Neuron (in vitro differentiated cells): ENCODE data around the gene OR10K1.
"Not testable (repeated sequence)": the region's sequence is repeated elsewhere in the genome, so short reads cannot be mapped to it uniquely, and the experiment has no call there.

Source experiments
- H2AFZ ChIP-seq: one replicate; pipeline ENCODE4 v1.6.1; 2013; ENCODE audit warnings: low read depth, mild to moderate bottlenecking, inconsistent platforms, low read length, moderate library complexity
- H3K27me3 ChIP-seq: one replicate; pipeline ENCODE4 v1.6.1; 2013; ENCODE audit warnings: low read length; ENCODE audit not compliant: insufficient read depth
- H3K36me3 ChIP-seq: one replicate; pipeline ENCODE4 v1.6.1; 2013; ENCODE audit warnings: low read length; ENCODE audit not compliant: insufficient read depth
- H3K4me1 ChIP-seq: one replicate; pipeline ENCODE4 v1.6.1; 2013; ENCODE audit warnings: low read length; ENCODE audit not compliant: insufficient read depth
- H3K4me3 ChIP-seq: 2 replicates; pipeline ENCODE4 v1.5.1; 2013; ENCODE audit warnings: mild to moderate bottlenecking, low read length, moderate library complexity
- H3K9me3 ChIP-seq: one replicate; pipeline ENCODE4 v1.6.1; 2013; ENCODE audit warnings: low read length

OR10K1 gene

GRCh38 chr1:158461534-158461933 lies at the start of gene OR10K1:
TSS of gene OR10K1 (plus strand) at chr1:158461834. CDS start at chr1:158465562, 3,728 bp downstream.
- Histone ChIP-seq H3K4me3 (no peak within 1 kb of the TSS), H3K4me1 (no peaks in the 10 kb centered on the region), H3K27me3 (no peaks in the 10 kb centered on the region), H3K9me3 (no peaks in the 10 kb centered on the region), H3K36me3 (no peaks in the 10 kb centered on the region), H2AFZ (no peak within 1 kb of the TSS)

GRCh38 chr1:158414651-158415345 lies 46.8 kb upstream of the OR10K1 start:
- Histone ChIP-seq H3K36me3 (no peaks in the 10 kb centered on the region), H3K4me1 (no peaks in the 10 kb centered on the region), H2AFZ (no peak overlapping the region), H3K4me3 (no peak overlapping the region), H3K27me3 (no peaks in the 10 kb centered on the region), H3K9me3 (no peaks in the 10 kb centered on the region)

- peaks cover 9% of the 10 kb centered on the region for H3K4me1 ChIP-seq
- no peak overlapping the region for H2AFZ ChIP-seq
- no peaks in the 10 kb centered on the region for H3K27me3 ChIP-seq
- no peaks in the 10 kb centered on the region for H3K9me3 ChIP-seq
- no peaks in the 10 kb centered on the region for H3K36me3 ChIP-seq
- no peak overlapping the region for H3K4me3 ChIP-seq
Measured at GRCh38 chr1:158417586-158417985, 44.0 kb upstream of the OR10K1 start.

- H3K9me3 ChIP-seq, result no peaks in the 10 kb centered on the region
- H3K36me3 ChIP-seq, result no peaks in the 10 kb centered on the region
- no peaks in the 10 kb centered on the region for H3K27me3 ChIP-seq
- H3K4me3 ChIP-seq, result no peak overlapping the region
- H3K4me1 ChIP-seq, result peaks cover 10% of the 10 kb centered on the region
- H2AFZ ChIP-seq, result no peak overlapping the region
Measured at GRCh38 chr1:158422212-158422611, 39.4 kb upstream of the OR10K1 start.

- Histone ChIP-seq H3K9me3 (no peaks in the 10 kb centered on the region), H3K4me3 (no peak overlapping the region), H2AFZ (no peak overlapping the region), H3K27me3 (no peaks in the 10 kb centered on the region), H3K36me3 (no peaks in the 10 kb centered on the region), H3K4me1 (peaks cover 10% of the 10 kb centered on the region)
Measured at GRCh38 chr1:158425027-158425426, 36.6 kb upstream of the OR10K1 start.

GRCh38 chr1:158426137-158426536 lies 35.5 kb upstream of the OR10K1 start, which contains the start of gene OR10K2:
TSS of gene OR10K2 (minus strand) at chr1:158426237. CDS start at chr1:158420866, 5,371 bp downstream.
- no peaks in the 10 kb centered on the region for H3K36me3 ChIP-seq
- H3K27me3 ChIP-seq, result no peaks in the 10 kb centered on the region
- H3K9me3 ChIP-seq, result no peaks in the 10 kb centered on the region
- no peak within 1 kb of the TSS for H3K4me3 ChIP-seq
- no peak within 1 kb of the TSS for H2AFZ ChIP-seq
- peaks cover 10% of the 10 kb centered on the region for H3K4me1 ChIP-seq

GRCh38 chr1:158430163-158430562 lies 31.5 kb upstream of the OR10K1 start:
- H2AFZ ChIP-seq, H3K4me1 ChIP-seq, H3K36me3 ChIP-seq, H3K9me3 ChIP-seq, H3K4me3 ChIP-seq, H3K27me3 ChIP-seq: not testable (repeated sequence)

- no peaks in the 10 kb centered on the region for H3K9me3 ChIP-seq
- H3K36me3 ChIP-seq, result no peaks in the 10 kb centered on the region
- H3K4me3 ChIP-seq, result no peak overlapping the region
- H2AFZ ChIP-seq, result no peak overlapping the region
- no peaks in the 10 kb centered on the region for H3K4me1 ChIP-seq
- H3K27me3 ChIP-seq, result no peaks in the 10 kb centered on the region
Measured at GRCh38 chr1:158434741-158435140, 26.9 kb upstream of the OR10K1 start.

- H3K27me3 ChIP-seq, result no peaks in the 10 kb centered on the region
- H2AFZ ChIP-seq, result no peak overlapping the region
- no peaks in the 10 kb centered on the region for H3K4me1 ChIP-seq
- no peaks in the 10 kb centered on the region for H3K36me3 ChIP-seq
- no peak overlapping the region for H3K4me3 ChIP-seq
- H3K9me3 ChIP-seq, result no peaks in the 10 kb centered on the region
Measured at GRCh38 chr1:158445376-158445775, 16.3 kb upstream of the OR10K1 start.

GRCh38 chr1:158454537-158454936 lies 7.1 kb upstream of the OR10K1 start:
- Histone ChIP-seq H3K36me3 (no peaks in the 10 kb centered on the region), H2AFZ (no peak overlapping the region), H3K27me3 (no peaks in the 10 kb centered on the region), H3K4me3 (no peak overlapping the region), H3K4me1 (no peaks in the 10 kb centered on the region), H3K9me3 (no peaks in the 10 kb centered on the region)

GRCh38 chr1:158457246-158457645 lies 4.4 kb upstream of the OR10K1 start:
- H3K36me3 ChIP-seq, result no peaks in the 10 kb centered on the region
- no peaks in the 10 kb centered on the region for H3K27me3 ChIP-seq
- H3K9me3 ChIP-seq, result no peaks in the 10 kb centered on the region
- no peak overlapping the region for H3K4me3 ChIP-seq
- H3K4me1 ChIP-seq, result no peaks in the 10 kb centered on the region
- no peak overlapping the region for H2AFZ ChIP-seq

GRCh38 chr1:158458263-158458662 lies 3.4 kb upstream of the OR10K1 start:
- H3K4me1 ChIP-seq, result no peaks in the 10 kb centered on the region
- no peaks in the 10 kb centered on the region for H3K27me3 ChIP-seq
- H3K4me3 ChIP-seq, result no peak overlapping the region
- H2AFZ ChIP-seq, result no peak overlapping the region
- H3K9me3 ChIP-seq, result no peaks in the 10 kb centered on the region
- no peaks in the 10 kb centered on the region for H3K36me3 ChIP-seq

- Histone ChIP-seq H3K4me1 (no peaks in the 10 kb centered on the region), H3K36me3 (no peaks in the 10 kb centered on the region), H2AFZ (no peak within 1 kb of the TSS), H3K27me3 (no peaks in the 10 kb centered on the region), H3K4me3 (no peak within 1 kb of the TSS), H3K9me3 (no peaks in the 10 kb centered on the region)
Measured at GRCh38 chr1:158471920-158472319, 10.3 kb downstream of the OR10K1 start, which contains the start of gene OR10R2. TSS of gene OR10R2 (plus strand) at chr1:158472220. CDS start at chr1:158472326, 106 bp downstream.

- no peak overlapping the region for H2AFZ ChIP-seq
- H3K4me1 ChIP-seq, result no peaks in the 10 kb centered on the region
- H3K27me3 ChIP-seq, result no peaks in the 10 kb centered on the region
- H3K9me3 ChIP-seq, result no peaks in the 10 kb centered on the region
- no peaks in the 10 kb centered on the region for H3K36me3 ChIP-seq
- H3K4me3 ChIP-seq, result no peak overlapping the region
Measured at GRCh38 chr1:158485455-158485854, 23.8 kb downstream of the OR10K1 start.
